NCI-H526 (cell line): ENCODE measurements around the gene DIPK1A.
A peak's percentile ranks its signal among the peaks of the same experiment; 100 is the strongest.

Experiments
- DNase-seq, 2 experiments: peaks; one replicate each; lab custom pipeline; 2025; lab: John Stamatoyannopoulos, UW

DIPK1A gene

DNA sequence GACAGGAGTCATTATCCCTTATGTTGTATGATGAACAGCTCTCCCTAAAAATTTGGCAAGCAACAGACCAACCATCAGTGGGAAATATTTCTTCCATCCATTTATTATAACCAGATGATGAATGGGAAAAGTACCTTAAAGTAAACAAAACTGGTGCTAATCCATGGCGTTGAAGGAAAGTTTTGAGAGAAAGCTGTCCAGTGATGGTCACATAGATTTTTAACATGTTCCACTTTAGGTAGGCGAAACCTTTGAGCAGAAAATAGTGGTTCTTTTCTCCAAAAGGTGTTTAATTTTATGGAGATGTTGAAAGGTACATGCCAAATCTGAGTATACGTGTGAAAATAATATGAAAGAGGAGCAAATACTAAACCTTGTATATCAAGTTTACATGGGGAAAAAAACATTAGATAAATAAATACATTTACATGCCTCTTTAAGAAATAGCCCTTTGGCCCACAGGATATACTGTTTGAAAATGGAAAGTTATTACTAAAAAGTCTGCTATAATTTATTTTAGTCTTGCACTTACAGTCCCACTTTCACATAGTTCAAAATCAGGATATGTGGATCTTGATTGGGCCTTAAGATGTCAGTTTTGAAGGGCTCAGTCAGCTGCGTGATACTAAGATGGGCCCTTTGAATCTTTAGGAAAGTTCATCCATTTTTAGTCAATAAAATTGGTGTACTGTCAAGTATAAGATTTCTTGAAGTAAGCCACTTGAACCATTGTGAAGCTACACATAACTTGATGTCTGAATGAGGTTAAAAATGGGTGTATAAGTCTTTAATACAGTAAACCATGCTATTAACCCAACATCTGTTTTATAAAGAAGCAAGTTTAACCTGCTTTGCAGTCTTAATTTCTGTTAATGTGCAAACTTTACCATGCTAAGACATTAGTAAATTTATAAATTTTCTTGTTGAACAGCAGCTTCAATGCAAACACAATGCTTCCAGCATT is 118.9 kb downstream of the DIPK1A start:
- DNase-seq, result no peak

DNA sequence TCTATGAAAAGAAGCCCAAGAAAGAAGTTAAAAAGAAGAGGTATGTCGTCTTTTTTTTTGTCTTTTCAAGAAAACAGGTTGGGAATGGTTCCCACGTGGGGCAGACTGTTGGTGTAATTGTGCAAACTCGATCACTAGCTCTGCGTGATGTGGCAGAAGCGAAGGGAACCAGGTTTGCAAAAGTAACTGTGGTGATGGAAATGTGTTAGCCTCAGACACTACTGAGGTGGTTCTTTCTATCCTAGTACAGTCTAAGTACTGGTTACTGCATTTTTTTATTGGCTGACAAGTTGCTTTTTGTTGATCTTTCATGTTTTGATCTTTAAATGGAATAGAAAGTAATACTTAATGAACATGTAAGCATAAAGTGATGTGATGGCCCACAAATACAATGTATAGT is 120.7 kb downstream of the DIPK1A start:
- DNase-seq, result no peak

DNA sequence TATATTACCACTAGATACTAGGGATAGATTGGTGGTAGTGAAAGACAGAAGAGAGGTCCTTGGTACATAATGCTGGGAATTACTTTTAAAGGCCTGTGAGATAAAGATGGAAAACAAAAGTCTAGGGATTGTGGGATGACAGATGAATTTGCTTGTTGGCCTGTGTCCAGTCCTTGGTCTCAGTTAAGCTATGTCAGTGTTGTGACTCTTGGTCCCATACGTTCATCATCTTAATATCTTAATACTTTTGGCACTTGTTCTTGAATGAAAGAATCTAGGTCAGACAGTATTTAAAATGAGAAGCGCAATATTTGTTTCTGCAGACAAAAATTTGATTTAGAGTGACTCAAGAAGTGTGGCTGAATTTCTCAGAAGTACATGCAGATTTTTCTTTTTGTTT is 121.8 kb downstream of the DIPK1A start:
- DNase-seq, result no peak

DNA sequence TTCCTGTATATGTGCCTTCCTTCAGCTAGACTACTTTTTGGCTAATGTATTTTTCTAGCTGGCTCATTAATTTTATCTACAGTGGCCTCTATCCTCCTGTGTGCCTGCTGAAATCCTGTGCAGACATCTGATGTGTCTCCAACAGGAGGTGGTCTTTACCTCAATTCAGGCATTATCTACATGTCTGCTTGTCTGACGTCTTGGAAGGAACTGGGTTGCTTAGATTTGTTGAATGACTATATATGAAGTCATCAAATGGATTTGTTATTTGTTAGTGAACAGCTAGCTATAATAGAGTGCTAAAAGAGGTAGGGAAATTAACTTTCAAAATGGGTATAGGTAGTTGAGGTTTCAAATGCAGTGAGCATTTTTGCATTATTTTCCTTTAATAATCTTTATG is 122.7 kb downstream of the DIPK1A start:
- DNase-seq, result no peak

DNA sequence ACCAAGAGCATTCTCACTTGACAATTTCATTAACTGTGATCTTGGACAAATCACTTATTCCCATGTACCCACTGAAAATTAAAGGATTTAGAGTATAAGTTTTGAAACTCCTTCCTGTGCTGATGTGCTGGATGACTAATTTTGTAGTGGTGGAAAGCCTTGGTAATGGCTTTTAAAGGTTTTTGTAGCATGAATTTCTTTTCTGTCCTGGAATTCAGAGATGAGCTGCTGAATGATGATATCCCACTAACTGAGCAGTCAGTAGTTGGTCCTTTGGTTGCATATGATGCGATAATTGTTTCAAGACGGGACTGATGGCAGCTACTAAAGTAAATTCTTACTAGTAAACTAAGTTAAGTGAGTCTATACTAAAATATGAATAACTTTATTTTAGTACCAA is 124.2 kb downstream of the DIPK1A start:
- no peak for DNase-seq

DNA sequence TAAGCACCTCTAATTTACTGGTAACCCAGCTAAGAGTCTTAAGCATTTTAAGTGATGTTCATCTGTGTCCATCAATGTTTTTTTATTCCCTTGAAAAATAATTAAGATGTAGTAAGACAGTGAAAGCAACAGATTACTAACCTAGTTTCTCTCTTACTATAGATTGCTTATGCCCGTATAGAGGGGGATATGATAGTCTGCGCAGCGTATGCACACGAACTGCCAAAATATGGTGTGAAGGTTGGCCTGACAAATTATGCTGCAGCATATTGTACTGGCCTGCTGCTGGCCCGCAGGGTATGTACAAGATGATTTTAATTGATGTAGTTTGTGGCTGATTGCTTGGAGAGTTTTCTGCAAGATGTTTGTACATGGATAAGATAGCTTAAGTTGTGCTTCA is 126.6 kb downstream of the DIPK1A start:
- DNase-seq, result no peak

DNA sequence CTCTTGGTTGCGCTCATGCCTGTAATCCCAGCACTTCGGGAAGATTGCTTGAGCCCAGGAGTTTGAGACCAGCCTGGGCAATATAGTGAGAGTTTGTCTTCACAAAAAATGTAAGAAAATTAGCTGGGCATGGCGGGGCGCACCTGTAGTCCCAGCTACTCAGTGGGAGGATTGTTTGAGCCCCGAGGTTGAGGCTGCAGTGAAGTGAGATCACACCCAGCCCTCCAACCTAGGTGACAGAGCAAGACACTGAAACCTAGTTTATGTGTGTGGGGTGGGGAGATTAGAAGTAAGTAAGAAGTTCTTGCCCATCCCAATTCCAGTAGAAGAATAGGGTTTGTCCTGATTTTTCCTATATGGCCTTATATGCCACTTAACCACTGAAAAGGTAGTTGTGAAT is 127.4 kb downstream of the DIPK1A start:
- no peak for DNase-seq

DNA sequence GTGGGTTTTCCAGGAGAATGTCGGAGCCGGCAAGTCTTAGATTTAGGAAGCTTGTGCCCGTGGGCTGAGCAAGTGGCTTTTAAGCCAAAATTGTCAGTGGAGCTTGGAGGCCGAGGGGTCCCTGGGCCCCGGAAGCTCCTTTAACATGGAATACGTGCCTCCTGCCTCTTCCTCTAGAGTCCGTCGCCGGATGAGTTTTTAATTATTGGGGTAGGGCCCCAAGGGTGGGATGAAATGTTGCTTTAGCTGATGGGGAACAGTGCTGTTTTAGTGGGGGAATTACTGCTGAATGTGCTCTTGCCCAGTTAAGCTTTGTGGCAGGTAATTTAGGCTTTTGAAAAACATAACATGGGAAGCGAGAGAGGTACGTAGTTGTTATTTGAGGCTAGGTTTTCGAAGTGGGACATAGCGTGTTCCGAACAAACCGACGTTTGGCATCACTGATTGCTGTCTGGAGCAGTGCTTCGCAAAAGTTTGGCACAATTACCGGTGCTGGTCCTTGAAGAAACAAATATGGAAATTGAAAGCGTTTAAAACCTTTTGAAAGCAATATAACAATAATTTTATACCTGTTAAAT is 128.6 kb downstream of the DIPK1A start:
- no peak for DNase-seq

DNA sequence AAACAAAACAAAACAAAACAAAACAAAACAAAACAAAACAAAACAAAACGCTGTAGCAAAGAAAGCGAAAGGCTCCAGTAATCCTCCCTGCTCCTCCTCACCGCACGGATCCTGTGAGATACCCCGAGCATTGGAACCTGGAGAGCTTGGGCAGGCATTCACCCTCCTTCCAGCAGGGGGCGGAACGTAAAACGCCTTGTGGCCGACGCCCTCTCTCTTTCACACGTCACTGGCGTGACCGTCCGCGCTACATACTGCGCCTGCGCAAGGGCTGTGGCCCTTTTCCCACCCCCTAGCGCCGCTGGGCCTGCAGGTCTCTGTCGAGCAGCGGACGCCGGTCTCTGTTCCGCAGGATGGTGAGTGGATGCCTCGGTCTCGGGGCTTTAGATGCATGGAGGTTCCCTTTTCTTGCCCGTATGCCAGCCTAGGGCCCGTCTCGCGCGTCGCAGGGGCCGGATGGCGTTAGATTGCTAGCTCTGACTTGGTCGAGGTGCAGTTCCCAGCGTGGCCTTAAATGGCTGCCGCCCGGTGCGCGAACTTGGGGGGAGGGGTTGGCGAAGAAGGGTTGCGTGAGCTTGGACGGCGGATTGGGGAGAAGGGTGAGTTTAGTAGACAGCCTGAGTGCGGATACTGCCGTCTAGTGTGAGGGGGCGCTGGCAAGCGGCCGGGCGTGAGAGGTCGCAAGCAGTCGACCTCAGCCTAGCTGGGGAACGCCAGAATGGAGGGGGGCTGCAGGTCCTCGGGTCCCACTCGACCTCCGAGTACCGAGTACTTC is 129.3 kb downstream of the DIPK1A start, which contains the start of gene RPL5:
TSS of gene RPL5 (plus strand) at position 279 of the 775 bp plus-strand sequence. CDS start at position 354, 75 bp downstream.
- peak; percentile 93 to 98 for DNase-seq

DNA sequence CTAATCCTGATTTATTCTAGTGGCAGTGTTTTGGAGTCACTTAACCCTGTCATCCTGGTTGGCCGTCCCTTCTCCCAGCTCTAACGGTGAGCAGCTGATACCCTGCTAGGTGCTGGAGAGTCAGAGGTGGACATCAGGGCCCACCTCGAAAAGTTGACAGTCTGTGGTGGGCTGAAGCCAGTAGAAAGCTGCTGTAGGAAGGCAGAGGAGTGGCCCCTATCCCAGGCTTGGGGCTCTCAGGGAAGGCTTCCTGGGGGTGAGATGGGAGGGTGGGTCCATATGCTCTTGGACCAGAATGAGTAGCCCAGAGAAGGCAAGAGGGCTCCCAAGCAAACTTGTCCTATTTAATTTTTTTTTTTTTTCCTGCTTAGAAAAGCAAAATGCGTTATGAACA is 129.9 kb downstream of the DIPK1A start:
- no peak for DNase-seq

DNA sequence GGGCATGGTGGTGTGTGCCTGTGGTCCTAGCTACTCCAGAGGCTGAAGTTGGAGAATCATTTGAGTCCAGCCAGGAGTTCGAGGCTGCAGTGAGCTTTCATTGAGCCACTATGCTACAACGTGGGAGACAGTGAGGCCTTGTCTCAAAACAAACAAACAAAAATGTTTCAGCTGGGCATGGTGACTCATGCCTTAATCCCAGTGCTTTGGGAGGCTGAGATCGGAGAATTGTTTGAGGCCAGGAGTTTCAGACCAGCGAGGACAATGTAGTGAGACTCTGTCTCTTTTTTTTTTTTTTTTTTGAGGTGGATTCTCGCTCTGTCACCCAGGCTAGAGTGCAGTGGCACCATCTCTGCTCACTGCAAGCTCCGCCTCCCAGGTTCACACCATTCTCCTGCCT is 134.5 kb downstream of the DIPK1A start:
- no peak for DNase-seq

DNA sequence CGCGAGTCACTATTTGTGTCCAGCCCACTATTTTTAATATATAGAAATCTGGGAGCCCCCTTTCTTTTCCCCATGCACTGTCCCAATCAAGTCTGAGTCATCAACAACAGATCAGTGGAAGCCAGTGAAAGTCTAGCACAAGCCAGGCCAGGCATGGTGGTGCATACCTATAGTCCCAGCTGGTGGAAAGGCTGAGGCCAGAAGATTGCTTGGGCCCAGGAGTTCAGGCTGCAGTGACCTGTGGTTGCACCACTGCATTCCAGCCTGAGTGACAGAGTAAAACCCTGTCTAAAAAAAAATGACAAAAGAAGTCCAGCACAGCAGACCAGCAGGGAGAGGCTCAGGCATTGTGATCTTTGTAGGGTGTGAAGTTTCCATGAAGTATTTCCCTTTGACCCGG is 138.4 kb downstream of the DIPK1A start:
- no peak for DNase-seq

DNA sequence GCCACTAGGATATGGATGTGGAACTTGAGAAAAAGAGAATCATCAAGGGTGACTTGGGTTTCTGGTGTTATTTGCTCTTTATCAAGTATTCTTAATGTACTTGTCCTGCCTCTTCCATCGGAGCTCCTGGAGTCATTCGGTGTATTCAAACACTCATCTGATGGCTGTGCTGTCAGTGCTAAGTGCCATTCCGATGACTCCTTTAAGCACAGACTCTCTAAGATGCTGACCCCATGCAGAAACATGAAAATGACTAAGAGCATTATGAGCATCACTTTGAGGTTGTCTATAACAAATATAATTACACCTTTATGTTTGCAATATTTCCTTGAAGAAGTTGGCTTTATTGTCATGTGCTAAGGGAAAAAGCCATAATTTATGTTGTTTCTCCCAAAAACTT is 140.7 kb downstream of the DIPK1A start:
- no peak for DNase-seq

DNA sequence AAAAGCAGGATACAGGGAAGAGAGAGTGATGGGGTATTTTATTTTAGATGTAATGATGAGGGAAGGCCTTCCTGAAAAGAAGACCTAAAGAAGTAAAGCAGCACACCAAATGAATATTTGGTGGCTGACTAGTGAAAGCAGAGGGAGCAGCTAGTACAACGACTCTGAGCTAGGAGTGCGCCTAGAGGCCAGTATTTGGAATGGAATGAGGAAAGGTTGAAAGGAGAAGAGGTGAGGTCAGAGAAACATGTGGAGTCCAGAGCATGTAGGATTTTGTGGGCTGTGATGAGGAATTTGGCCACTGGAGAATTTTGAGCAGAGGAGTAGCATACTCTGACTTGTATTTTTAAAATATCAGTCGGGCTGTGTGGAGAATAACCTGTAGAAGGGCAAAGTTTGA is 141.2 kb downstream of the DIPK1A start:
- no peak for DNase-seq

DNA sequence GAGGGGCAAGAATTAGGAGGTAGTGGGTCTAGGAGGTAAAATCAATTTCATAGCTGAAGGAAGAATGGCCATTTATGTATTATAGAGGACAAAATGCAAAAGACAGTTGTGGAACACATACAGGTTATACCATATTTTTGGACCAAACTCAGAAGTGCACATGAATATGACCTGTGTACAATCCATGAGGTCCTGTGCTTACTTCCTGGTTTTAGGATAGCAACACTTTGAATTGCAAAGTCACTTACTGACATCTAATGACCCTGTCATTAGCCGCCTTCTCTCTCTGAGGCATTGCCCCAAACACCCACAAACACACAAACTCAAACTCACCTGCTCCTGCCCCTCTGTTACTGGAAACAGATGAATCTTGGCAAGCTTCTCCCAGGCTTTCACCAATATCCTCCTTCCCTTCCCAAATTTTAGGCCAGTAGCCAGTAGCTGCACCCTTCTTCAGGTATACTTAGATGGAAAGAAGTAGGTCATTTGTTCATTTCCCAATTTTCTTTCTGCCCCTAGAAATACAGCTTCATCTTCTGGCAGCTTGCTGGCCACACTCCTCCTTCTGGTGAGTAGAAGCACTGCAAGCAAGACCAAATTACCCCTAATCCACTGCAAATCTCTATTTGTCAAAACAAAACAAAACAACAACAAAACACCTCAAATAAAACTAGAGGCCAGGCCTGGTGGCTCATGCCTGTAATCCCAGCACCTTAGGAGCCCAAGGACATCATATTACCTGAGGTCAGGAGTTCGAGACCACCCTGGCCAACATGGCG is 143.1 kb downstream of the DIPK1A start:
- peak in 1 of 2 experiments; percentile 33 for DNase-seq

DNA sequence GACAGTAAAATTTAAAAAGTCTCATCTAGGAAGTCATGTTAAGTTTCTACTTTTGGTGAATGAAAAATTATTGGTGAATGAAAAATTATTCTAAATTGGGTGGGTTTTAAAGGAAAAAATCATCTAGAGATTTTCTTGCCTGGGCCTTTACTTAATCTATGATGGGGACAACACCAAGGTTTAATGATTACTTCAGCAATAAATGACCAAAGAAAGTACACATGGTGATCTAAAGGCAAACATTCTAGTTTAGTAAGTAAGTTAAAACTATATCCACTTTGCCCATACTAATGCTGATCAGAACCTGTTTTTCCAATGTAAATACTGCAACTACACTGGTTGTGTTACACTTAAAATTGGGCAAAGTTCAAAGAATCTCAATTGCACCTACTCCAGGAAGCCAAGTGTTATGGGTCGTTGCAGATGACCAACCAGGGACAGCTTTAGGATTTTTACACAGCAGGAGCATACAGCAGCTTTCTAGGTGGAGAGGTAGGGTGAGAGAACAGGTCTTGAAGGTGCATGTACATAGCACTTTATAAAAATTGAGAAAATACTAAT is 144.0 kb downstream of the DIPK1A start:
- no peak for DNase-seq

DNA sequence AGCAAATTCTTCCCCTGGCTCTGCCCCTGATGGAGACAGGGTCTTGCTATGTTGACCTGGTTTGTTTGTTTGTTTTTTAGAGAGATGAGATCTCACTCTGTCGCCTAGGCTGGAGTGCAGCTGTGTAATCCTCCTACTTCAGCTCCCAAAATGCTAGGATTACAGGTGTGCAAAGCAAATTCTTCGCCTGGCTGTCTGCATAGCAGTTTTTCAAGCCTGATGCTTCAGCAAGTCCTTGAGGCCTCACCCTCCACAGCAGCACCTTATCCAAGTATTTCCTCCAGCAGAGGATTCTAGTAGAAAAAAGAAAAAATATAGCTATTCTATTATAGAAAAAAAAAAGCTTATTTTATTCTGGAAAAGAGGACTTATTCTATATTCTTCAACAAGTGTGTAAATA is 144.5 kb downstream of the DIPK1A start:
- no peak for DNase-seq

DNA sequence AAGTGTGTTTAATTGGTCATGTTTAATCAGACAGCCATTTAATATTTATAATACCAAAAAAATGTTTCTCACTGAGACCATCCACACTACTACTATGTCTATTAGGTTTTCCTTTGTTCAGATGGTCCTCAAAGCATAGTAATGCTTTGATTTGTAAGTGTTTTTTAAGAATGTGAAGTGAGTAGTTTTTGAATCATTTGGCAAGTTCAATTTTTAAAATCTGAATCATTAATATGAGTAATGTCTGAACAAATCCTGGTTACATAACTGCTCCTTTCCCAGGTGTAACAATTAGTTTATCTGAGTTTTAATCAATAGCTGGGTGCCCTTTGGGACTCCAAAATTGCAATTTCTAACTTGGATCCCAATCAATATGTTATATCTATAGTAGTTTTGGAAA is 152.9 kb downstream of the DIPK1A start:
- no peak for DNase-seq

DNA sequence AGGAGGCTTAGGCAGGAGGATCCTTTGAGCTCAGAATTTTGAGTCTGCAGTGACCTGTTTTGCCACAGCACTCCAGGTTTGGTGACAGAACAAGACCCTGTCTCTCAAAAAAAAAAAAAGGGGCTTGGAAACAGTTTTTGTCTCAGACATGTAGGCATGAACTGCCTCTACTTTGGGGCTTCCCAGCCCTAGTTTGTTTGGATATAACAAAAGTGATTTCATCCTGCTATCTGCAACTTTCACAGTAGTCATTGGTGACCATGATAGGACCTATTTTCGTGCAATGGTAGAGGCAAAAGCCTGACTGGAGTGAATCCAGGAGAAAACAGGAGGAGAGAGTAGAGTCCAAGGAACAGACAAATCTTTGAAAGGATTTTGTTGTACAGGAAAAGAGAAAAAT is 156.0 kb downstream of the DIPK1A start:
- no peak for DNase-seq

DNA sequence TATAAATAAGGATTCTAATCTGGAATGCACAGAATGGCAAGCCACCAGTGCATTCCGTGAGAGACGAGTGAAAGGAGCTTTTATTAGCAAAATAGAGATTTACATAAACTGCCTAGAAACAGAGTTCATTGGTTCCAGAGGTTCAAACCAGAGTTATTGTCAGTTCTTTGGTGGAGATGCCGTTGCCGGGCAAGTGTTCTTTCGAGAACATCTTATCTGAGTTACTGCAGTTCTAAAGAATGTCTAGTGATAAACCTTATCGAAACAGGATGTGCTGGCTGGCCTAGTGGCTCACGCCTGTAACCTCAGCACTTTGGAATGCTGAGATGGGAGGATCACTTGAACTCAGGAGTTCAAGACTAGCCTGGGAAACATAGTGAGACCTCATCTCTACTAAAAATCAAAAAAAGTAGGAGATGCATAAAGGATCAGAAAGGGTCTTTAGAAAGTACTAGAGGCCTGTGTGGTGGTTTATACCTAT is 156.5 kb downstream of the DIPK1A start:
- peak; percentile 76 to 87 for DNase-seq

DNA sequence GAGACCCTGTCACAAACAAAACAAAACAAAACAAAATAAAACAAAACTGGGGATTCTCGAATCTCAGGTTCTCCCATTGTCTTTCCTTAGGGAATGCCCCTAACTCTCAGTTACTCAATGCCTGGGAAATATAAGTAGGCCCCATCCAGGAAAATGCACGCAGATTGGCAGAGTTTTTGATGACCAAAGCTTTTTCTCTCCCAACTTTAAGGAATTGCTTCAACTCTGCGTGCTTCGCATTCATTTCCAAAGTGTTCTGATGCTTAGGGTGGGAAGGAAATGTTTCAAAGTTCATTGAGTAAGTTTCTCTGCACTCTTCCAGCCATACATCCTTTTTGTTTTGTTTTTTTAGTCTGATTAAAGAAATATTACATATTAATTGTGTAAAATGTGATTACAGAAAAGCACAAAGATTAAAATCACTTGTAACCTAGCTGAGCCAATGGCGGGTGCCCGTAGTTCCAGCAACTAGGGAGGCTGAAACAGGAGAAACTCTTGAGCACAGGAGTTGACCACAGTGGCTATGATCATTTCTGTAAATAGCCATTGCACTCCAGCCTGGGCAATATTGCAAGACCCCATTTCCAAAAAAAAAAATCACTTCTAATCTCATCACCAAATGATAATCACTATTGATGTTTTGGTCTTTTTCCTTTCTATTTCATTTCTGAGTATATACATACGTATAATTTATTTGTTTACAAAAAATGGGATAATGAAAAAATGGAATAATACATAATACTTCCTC is 157.9 kb downstream of the DIPK1A start:
- no peak for DNase-seq
